Omental fat pad (tissue), 4 donors: ENCODE data around the gene LTB4R2. TPM values are rescaled to one million over a fixed set of nuclear protein-coding genes. Genes with fewer than 3 reads are reported as not detected.

Experiments used
- ATAC-seq: fragments of 150-250 bp; one replicate; pipeline ENCODE4 v1.9.1; 2016; ENCODE audit warnings: mild to moderate bottlenecking, moderate library complexity; ENCODE audit not compliant: low FRiP score
- DNase-seq: peaks from one replicate; pipeline ENCODE4 v3.0.0-alpha.2; 2019; ENCODE audit warnings: low spot score
- total RNA-seq, 4 donors: library from RNA; depleted of rRNA; stranded (reverse); fragments of >200 nt; gene quantifications; one replicate each; pipeline ENCODE4 v1.1.0, GENCODE V29; 2016
- TF ChIP-seq, protein P1 (sequence below), 3 donors: fragments of 450-650 bp; IDR thresholded peaks; one replicate each; pipeline ENCODE4 v1.5.1; 2016 to 2017; ENCODE audit warnings: antibody characterized with exemption in 3 of 3, mild to moderate bottlenecking in 3 of 3, moderate library complexity in 2 of 3

LTB4R2 gene
- total RNA-seq, 4 donors from 2014 or later, result 4.7 to 9.0 (median 7.9) TPM

DNA sequence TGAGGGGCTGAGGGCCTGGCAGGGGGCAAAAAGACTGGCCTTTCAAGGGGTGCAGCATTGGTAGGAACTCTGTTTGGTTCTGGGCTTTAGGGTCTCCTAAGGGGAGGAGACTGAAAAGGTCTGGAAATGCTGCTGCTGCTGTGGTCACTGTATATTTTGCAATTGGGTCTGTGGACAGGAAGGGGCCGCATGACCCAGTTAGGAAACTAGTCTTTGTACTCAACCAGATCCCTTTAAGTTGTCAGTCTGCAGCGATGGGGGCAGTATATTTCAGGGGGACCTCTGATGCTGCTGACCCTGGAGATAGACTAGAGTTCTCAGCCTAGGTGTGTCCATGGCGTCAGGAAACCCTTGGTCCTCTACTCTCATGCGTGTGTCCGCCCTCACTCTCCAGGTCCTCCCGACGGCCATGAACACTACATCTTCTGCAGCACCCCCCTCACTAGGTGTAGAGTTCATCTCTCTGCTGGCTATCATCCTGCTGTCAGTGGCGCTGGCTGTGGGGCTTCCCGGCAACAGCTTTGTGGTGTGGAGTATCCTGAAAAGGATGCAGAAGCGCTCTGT, 5.4 kb downstream of the LTB4R2 start:
- DNase-seq, result no peak
- ATAC-seq, result no peak
- TF ChIP-seq, protein P1, sequence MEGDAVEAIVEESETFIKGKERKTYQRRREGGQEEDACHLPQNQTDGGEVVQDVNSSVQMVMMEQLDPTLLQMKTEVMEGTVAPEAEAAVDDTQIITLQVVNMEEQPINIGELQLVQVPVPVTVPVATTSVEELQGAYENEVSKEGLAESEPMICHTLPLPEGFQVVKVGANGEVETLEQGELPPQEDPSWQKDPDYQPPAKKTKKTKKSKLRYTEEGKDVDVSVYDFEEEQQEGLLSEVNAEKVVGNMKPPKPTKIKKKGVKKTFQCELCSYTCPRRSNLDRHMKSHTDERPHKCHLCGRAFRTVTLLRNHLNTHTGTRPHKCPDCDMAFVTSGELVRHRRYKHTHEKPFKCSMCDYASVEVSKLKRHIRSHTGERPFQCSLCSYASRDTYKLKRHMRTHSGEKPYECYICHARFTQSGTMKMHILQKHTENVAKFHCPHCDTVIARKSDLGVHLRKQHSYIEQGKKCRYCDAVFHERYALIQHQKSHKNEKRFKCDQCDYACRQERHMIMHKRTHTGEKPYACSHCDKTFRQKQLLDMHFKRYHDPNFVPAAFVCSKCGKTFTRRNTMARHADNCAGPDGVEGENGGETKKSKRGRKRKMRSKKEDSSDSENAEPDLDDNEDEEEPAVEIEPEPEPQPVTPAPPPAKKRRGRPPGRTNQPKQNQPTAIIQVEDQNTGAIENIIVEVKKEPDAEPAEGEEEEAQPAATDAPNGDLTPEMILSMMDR (IDR thresholded peaks at IDR 0.05), result no peak

DNA sequence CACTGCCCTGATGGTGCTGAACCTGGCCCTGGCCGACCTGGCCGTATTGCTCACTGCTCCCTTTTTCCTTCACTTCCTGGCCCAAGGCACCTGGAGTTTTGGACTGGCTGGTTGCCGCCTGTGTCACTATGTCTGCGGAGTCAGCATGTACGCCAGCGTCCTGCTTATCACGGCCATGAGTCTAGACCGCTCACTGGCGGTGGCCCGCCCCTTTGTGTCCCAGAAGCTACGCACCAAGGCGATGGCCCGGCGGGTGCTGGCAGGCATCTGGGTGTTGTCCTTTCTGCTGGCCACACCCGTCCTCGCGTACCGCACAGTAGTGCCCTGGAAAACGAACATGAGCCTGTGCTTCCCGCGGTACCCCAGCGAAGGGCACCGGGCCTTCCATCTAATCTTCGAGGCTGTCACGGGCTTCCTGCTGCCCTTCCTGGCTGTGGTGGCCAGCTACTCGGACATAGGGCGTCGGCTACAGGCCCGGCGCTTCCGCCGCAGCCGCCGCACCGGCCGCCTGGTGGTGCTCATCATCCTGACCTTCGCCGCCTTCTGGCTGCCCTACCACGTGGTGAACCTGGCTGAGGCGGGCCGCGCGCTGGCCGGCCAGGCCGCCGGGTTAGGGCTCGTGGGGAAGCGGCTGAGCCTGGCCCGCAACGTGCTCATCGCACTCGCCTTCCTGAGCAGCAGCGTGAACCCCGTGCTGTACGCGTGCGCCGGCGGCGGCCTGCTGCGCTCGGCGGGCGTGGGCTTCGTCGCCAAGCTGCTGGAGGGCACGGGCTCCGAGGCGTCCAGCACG, 6.1 kb downstream of the LTB4R2 start:
- TF ChIP-seq, protein P1 (IDR thresholded peaks at IDR 0.05), result no peak
- DNase-seq, result no peak
- ATAC-seq, result peak; percentile 4

DNA sequence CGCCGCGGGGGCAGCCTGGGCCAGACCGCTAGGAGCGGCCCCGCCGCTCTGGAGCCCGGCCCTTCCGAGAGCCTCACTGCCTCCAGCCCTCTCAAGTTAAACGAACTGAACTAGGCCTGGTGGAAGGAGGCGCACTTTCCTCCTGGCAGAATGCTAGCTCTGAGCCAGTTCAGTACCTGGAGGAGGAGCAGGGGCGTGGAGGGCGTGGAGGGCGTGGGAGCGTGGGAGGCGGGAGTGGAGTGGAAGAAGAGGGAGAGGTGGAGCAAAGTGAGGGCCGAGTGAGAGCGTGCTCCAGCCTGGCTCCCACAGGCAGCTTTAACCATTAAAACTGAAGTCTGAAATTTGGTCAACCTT, 6.6 kb downstream of the LTB4R2 start:
- TF ChIP-seq, protein P1 (IDR thresholded peaks at IDR 0.05), result no peak
- no peak for DNase-seq
- peak; percentile 28 for ATAC-seq

DNA sequence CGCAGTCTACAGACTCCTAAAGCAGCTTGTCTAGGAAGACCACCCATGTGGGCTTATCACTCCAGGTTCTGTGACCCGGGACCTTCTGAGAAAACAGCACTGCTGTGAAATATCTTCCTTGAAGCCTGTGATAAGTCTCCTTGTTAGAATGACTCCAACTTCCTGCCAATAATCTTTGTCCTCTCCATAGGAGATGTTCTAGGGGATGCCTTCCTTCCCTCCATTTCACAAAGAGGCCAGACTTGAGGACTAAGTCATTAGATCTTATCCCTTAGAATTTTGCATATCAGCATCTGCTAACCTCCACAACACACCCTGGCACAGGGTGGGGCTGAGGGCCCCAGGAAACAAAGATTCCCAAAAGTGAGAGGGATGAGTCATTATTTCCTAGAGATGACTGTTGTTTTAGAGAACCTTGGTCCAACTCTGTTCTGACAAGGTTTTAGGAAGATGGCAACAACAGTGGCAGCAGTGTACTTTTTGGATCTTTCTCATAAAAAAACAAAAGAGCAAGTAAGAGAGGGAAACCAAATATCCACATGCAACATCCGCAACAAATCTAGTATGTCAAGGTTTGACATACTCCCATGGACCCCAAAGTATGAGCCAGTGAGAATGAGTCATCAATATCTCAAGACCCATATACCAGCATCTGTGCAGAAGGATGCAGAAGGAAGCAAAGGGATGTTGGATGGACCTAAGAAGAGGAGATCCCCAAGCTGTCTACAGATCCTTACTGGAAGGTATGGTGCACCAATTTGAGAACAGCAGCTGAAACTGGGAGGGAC, 7.4 kb downstream of the LTB4R2 start:
- ATAC-seq (peak; percentile 67), DNase-seq (no peak)
- TF ChIP-seq, protein P1 (IDR thresholded peaks at IDR 0.05), result no peak

DNA sequence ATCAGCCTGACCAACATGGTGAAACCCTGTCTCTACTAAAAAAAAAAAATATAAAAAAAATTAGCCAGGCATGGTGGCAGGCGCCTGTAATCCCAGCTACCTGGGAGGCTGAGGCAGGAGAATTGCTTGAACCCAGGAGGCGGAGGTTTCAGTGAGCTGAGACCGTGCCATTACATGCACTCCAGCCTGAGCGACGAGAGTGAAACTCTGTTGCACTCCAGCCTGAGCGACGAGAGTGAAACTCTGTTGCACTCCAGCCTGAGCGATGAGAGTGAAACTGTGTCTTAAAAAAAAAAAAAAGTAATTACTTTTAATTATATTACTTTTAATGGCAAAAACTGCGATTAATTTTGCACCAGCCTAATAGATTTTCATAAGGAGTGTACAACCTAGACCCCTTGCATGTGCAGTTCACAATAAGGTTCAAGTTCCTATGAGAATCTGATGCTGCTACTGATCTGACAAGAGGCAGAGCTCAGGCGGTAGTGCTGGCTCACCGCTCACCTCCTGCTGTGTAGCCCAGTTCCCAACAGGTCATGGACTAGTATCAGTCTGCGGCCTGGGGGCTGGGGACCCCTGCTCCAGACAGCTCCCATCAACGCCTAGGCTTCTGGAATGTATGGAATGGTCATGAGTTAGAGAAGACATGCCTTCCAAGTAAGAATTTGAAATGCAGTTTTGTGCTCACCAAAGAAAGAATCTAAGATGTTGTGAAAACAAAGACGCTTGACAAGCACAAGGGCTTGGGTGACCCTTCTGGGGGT, 11.5 kb downstream of the LTB4R2 start:
- DNase-seq (no peak), ATAC-seq (no peak)
- TF ChIP-seq, protein P1 (IDR thresholded peaks at IDR 0.05), result no peak

DNA sequence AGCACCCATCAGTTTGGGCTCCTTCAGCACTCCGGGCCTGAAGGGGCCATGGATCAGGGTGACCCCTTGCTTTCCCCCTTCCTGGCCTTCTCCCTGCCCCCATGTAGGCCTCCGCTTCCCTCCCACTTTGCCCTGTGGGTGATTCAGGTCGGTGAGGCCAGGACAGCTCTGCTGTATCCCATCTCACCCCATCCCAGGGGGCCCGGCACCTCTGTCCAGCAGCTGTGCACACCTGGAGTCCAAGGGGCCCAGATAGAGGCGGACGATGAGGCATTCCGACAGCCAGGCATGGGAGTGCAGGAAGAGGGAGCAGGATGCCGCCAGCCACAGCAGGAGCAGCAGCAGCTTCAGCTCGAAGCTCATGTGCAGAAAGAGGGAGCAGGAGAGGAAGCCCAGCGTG, 12.7 kb downstream of the LTB4R2 start:
- TF ChIP-seq, protein P1 (IDR thresholded peaks at IDR 0.05), result no peak
- no peak for ATAC-seq
- no peak for DNase-seq
